D721Med (cell line): ENCODE measurements around the gene C6orf89.

Experiments
- DNase-seq: peaks from one replicate; pipeline ENCODE4 v3.0.0; 2011; ENCODE audit warnings: low spot score; ENCODE audit not compliant: insufficient read length
- FAIRE-seq: peaks from 2 replicates; lab custom pipeline; 2011; peaks lifted over from hg19 to GRCh38; lab: Jason Lieb, UNC
- CTCF ChIP-seq: IDR thresholded peaks from 2 replicates; pipeline ENCODE4 v1.5.1; 2012; ENCODE audit warnings: mild to moderate bottlenecking, control low read depth; ENCODE audit not compliant: insufficient read depth; ENCODE audit errors: missing control alignments

The C6orf89 gene

GRCh38 chr6:36873115-36873514 lies 12.6 kb upstream of the C6orf89 start:
- DNase-seq (no peak), FAIRE-seq (no peak)

GRCh38 chr6:36873612-36874442 lies 11.9 kb upstream of the C6orf89 start:
- no peak for FAIRE-seq
- no peak for DNase-seq
- TF ChIP-seq CTCF: no peak

More at GRCh38 chr6:36873115-36873514, 12.6 kb upstream of the C6orf89 start:
- no peak for TF ChIP-seq CTCF

- DNase-seq (peak; percentile 72), FAIRE-seq (peak; percentile 11)
- no peak for TF ChIP-seq CTCF
Measured at GRCh38 chr6:36874443-36875249, 11.1 kb upstream of the C6orf89 start, which contains the start of gene PPIL1. TSS of gene PPIL1 (minus strand) at chr6:36874803. CDS start at chr6:36874772, 31 bp downstream.

- no peak for TF ChIP-seq CTCF
- no peak for FAIRE-seq
- no peak for DNase-seq
Measured at GRCh38 chr6:36875250-36875633, 10.5 kb upstream of the C6orf89 start.

GRCh38 chr6:36884610-36885009 lies 1.1 kb upstream of the C6orf89 start:
- DNase-seq (no peak), FAIRE-seq (no peak)
- no peak for TF ChIP-seq CTCF

- no peak for FAIRE-seq
- no peak for DNase-seq
- TF ChIP-seq CTCF: no peak
Measured at GRCh38 chr6:36886950-36887618, 1.3 kb downstream of the C6orf89 start.
